Liver (tissue), 9 donors: ENCODE data around the gene POC1A. TPM values are rescaled to one million over a fixed set of nuclear protein-coding genes. Genes with fewer than 3 reads are reported as not detected.

Experiments
- DNase-seq: peaks from one replicate; pipeline ENCODE4 v3.0.0-alpha.2; 2017; ENCODE audit warnings: low spot score
- H3K27ac ChIP-seq, 2 donors: one replicate each; pipeline ENCODE4 v1.7.0; 2013; ENCODE audit warnings: inconsistent platforms in 2 of 2, low read length in 2 of 2, control low read depth in 1 of 2, low read depth in 1 of 2, mild to moderate bottlenecking in 1 of 2
- H3K27me3 ChIP-seq, 4 donors: one replicate each; pipeline versions ENCODE4 v1.6.1 to v1.7.0; 2013; ENCODE audit warnings: low read length in 3 of 4, inconsistent platforms in 1 of 4, mild to moderate bottlenecking in 1 of 4, moderate library complexity in 1 of 4; ENCODE audit not compliant: control insufficient read depth in 4 of 4, insufficient read depth in 4 of 4
- H3K36me3 ChIP-seq, 4 donors: one replicate each; pipeline versions ENCODE4 v1.6.1 to v1.7.0; 2013; ENCODE audit warnings: low read length in 3 of 4, mild to moderate bottlenecking in 3 of 4, low read depth in 1 of 4, moderate library complexity in 1 of 4; ENCODE audit not compliant: control insufficient read depth in 4 of 4, insufficient read depth in 3 of 4
- H3K4me1 ChIP-seq, 4 donors: one replicate each; pipeline versions ENCODE4 v1.6.1 to v1.7.0; 2013; ENCODE audit warnings: low read length in 3 of 4, mild to moderate bottlenecking in 3 of 4, moderate library complexity in 1 of 4; ENCODE audit not compliant: control insufficient read depth in 4 of 4, insufficient read depth in 4 of 4
- H3K4me3 ChIP-seq, 3 donors: one replicate each; pipeline versions ENCODE4 v1.6.1 to v1.7.0; 2013; ENCODE audit warnings: low read length in 3 of 3, control low read depth in 1 of 3, low read depth in 1 of 3, mild to moderate bottlenecking in 1 of 3
- H3K9ac ChIP-seq, 2 donors: one replicate each; pipeline ENCODE4 v1.7.0; 2013; ENCODE audit warnings: low read length in 2 of 2, mild to moderate bottlenecking in 2 of 2, moderate library complexity in 2 of 2, control low read depth in 1 of 2, low read depth in 1 of 2
- H3K9me3 ChIP-seq, 4 donors: one replicate each; pipeline versions ENCODE4 v1.6.1 to v1.7.0; 2013; ENCODE audit warnings: low read length in 3 of 4; ENCODE audit not compliant: control insufficient read depth in 4 of 4
- CTCF ChIP-seq: fragments of 150-350 bp; IDR thresholded peaks from 2 replicates; pipeline ENCODE4 v1.5.1; 2017; ENCODE audit warnings: improper control_type of control experiment, low read depth, low read length; ENCODE audit not compliant: missing input control
- EGR1 ChIP-seq, 2 donors: IDR thresholded peaks; 2 replicates each; pipeline ENCODE4 v1.6.1; 2016 to 2018; ENCODE audit warnings: antibody characterized with exemption in 2 of 2, low read depth in 2 of 2
- FOXA1 ChIP-seq: IDR thresholded peaks from 2 replicates; pipeline ENCODE4 v1.6.1; 2016; ENCODE audit warnings: antibody characterized with exemption
- GABPA ChIP-seq, 2 donors: IDR thresholded peaks in 1 of 2; conservative IDR thresholded peaks in 1 of 2; 2 replicates each; pipeline ENCODE4 v1.6.1; 2016; ENCODE audit warnings: antibody characterized with exemption in 2 of 2, mild to moderate bottlenecking in 1 of 2, moderate library complexity in 1 of 2
- HNF4A ChIP-seq, 2 donors: conservative IDR thresholded peaks; 2 replicates each; pipeline ENCODE4 v1.6.1; 2016; ENCODE audit warnings: antibody characterized with exemption in 2 of 2, mild to moderate bottlenecking in 2 of 2
- HNF4G ChIP-seq: IDR thresholded peaks from 2 replicates; pipeline ENCODE4 v1.6.1; 2016; ENCODE audit warnings: antibody characterized with exemption
- JUND ChIP-seq, 2 donors: IDR thresholded peaks; 2 replicates each; pipeline ENCODE4 v1.6.1; 2016; ENCODE audit warnings: antibody characterized with exemption in 2 of 2
- NR2F2 ChIP-seq: IDR thresholded peaks from 2 replicates; pipeline ENCODE4 v1.6.1; 2016; ENCODE audit warnings: antibody characterized with exemption
- RAD21 ChIP-seq, 2 donors: IDR thresholded peaks; 2 replicates each; pipeline ENCODE4 v1.6.1; 2016; ENCODE audit warnings: antibody characterized with exemption in 2 of 2, mild to moderate bottlenecking in 2 of 2
- RXRA ChIP-seq, 2 donors: IDR thresholded peaks; 2 replicates each; pipeline ENCODE4 v1.6.1; 2017 to 2018; ENCODE audit warnings: antibody characterized with exemption in 2 of 2, mild to moderate bottlenecking in 1 of 2
- SP1 ChIP-seq: IDR thresholded peaks from 2 replicates; pipeline ENCODE4 v1.6.1; 2018; ENCODE audit warnings: antibody characterized with exemption, mild to moderate bottlenecking
- TAF1 ChIP-seq: conservative IDR thresholded peaks from 2 replicates; pipeline ENCODE4 v1.6.1; 2016; ENCODE audit warnings: antibody characterized with exemption, mild to moderate bottlenecking
- YY1 ChIP-seq: IDR thresholded peaks from 2 replicates; pipeline ENCODE4 v1.6.1; 2016; ENCODE audit warnings: antibody characterized with exemption, mild to moderate bottlenecking
- WGBS: extraction: QIAGEN DNeasy Blood & Tissue Kit; methylation state at CpG from one replicate; pipeline ENCODE4 v1.1.7; 2013; 5-methylcytosine and 5-hydroxymethylcytosine counted together
- polyA plus RNA-seq, 2 donors: library from polyadenylated mRNA; stranded (reverse) in 1 of 2; unstranded in 1 of 2; fragments of 200-250 nt in 1 of 2; fragments of >200 nt in 1 of 2; fragmentation: Nextera tagmentation in 1 of 2; extraction: Ambion mirVana in 1 of 2; gene quantifications; one replicate each; pipeline versions ENCODE4 v1.2.1 to v1.2.3, GENCODE V29; 2013 to 2015
- total RNA-seq, 2 donors: library from RNA; depleted of rRNA; stranded (reverse); fragments of >200 nt; gene quantifications; one replicate each; pipeline ENCODE4 v1.2.3, GENCODE V29; 2014
- TF ChIP-seq, protein P1 (sequence below): IDR thresholded peaks from 2 replicates; pipeline ENCODE4 v1.6.1; 2016; ENCODE audit warnings: antibody characterized with exemption, mild to moderate bottlenecking
- TF ChIP-seq, protein P2 (sequence below): IDR thresholded peaks from 2 replicates; pipeline ENCODE4 v1.6.1; 2016; ENCODE audit warnings: antibody characterized with exemption
- TF ChIP-seq, protein P3 (sequence below): IDR thresholded peaks from 2 replicates; pipeline ENCODE4 v1.6.1; 2016; ENCODE audit warnings: antibody characterized with exemption
- TF ChIP-seq, protein P4 (sequence below): IDR thresholded peaks from 2 replicates; pipeline ENCODE4 v1.6.1; 2016; ENCODE audit warnings: antibody characterized with exemption
- donor health status: healthy.
- donor health status: healthy.
- donor health status: healthy.
- donor health status: healthy.
- donor health status: healthy.

POC1A gene
- total and polyA plus RNA-seq, 4 donors, result 1.4 to 12.7 (median 4.8) TPM

DNA sequence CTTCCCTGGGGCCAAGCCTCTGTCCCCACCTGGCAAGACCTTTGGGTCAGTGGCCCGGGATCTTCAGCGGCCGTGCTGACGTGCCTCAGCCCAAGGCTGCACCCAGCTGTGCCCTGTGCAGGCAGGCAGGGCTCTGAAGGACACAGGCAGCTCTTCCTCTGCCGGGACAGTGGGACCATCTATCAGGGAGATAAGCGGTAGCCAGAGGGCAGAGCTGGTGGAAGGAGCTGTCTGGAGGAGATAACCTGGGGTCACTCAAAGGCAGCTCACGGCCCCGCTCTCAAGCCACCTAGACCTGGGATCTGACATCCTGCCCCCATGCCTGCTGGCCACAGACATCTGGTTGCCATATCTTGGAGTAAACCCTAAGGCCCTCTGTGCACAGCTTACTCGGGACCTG, 125.2 kb downstream of the POC1A start:
- DNase-seq, result no peak
- Histone ChIP-seq H3K27me3 (no peaks in the 10 kb centered on the region), H3K36me3 (no peaks in the 10 kb centered on the region), H3K4me3 (no peak overlapping the region), H3K9me3 (peaks cover 0 to 2% (median 0%) of the 10 kb centered on the region in 4 donors), H3K4me1 (peaks cover 0 to 4% (median 0%) of the 10 kb centered on the region in 4 donors), H3K9ac (no peak overlapping the region), H3K27ac (no peak overlapping the region)
- TF ChIP-seq NR2F2 (no peak), EGR1 (IDR thresholded peaks at IDR 0.05; ENCODE audit: low read depth in 2 of 2) (no peak), YY1 (no peak), JUND (IDR thresholded peaks at IDR 0.05) (no peak), GABPA (IDR thresholded peaks at IDR 0.05 in 1 of 2, conservative IDR thresholded peaks at IDR 0.05 in 1 of 2) (no peak), HNF4G (no peak), TAF1 (no peak), RXRA (IDR thresholded peaks at IDR 0.05) (no peak), CTCF (no peak), RAD21 (IDR thresholded peaks at IDR 0.05) (no peak), HNF4A (conservative IDR thresholded peaks at IDR 0.05) (no peak), SP1 (no peak), FOXA1 (no peak)
- TF ChIP-seq, protein P1, sequence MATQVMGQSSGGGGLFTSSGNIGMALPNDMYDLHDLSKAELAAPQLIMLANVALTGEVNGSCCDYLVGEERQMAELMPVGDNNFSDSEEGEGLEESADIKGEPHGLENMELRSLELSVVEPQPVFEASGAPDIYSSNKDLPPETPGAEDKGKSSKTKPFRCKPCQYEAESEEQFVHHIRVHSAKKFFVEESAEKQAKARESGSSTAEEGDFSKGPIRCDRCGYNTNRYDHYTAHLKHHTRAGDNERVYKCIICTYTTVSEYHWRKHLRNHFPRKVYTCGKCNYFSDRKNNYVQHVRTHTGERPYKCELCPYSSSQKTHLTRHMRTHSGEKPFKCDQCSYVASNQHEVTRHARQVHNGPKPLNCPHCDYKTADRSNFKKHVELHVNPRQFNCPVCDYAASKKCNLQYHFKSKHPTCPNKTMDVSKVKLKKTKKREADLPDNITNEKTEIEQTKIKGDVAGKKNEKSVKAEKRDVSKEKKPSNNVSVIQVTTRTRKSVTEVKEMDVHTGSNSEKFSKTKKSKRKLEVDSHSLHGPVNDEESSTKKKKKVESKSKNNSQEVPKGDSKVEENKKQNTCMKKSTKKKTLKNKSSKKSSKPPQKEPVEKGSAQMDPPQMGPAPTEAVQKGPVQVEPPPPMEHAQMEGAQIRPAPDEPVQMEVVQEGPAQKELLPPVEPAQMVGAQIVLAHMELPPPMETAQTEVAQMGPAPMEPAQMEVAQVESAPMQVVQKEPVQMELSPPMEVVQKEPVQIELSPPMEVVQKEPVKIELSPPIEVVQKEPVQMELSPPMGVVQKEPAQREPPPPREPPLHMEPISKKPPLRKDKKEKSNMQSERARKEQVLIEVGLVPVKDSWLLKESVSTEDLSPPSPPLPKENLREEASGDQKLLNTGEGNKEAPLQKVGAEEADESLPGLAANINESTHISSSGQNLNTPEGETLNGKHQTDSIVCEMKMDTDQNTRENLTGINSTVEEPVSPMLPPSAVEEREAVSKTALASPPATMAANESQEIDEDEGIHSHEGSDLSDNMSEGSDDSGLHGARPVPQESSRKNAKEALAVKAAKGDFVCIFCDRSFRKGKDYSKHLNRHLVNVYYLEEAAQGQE, result no peak
- TF ChIP-seq, protein P2, sequence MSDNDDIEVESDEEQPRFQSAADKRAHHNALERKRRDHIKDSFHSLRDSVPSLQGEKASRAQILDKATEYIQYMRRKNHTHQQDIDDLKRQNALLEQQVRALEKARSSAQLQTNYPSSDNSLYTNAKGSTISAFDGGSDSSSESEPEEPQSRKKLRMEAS, result no peak
- TF ChIP-seq, protein P3, sequence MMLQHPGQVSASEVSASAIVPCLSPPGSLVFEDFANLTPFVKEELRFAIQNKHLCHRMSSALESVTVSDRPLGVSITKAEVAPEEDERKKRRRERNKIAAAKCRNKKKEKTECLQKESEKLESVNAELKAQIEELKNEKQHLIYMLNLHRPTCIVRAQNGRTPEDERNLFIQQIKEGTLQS, result no peak
- TF ChIP-seq, protein P4, sequence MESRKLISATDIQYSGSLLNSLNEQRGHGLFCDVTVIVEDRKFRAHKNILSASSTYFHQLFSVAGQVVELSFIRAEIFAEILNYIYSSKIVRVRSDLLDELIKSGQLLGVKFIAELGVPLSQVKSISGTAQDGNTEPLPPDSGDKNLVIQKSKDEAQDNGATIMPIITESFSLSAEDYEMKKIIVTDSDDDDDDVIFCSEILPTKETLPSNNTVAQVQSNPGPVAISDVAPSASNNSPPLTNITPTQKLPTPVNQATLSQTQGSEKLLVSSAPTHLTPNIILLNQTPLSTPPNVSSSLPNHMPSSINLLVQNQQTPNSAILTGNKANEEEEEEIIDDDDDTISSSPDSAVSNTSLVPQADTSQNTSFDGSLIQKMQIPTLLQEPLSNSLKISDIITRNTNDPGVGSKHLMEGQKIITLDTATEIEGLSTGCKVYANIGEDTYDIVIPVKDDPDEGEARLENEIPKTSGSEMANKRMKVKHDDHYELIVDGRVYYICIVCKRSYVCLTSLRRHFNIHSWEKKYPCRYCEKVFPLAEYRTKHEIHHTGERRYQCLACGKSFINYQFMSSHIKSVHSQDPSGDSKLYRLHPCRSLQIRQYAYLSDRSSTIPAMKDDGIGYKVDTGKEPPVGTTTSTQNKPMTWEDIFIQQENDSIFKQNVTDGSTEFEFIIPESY, result no peak
- 68% methylated on average over 9 of the region's 9 CpGs for WGBS
